Sigmoid colon (tissue), 4 donors: ENCODE data around the gene MUCL3.

ENCODE experiments used
- CTCF ChIP-seq, 4 experiments: fragments of 450-650 bp in 3 of 4; fragments of 200-600 bp in 1 of 4; IDR thresholded peaks; one replicate each; pipeline ENCODE4 v1.5.1; 2016 to 2019; ENCODE audit warnings: antibody characterized with exemption in 4 of 4, mild to moderate bottlenecking in 3 of 4, moderate library complexity in 2 of 4
- EP300 ChIP-seq, 4 donors: sonication (generic); formaldehyde crosslinking; IDR thresholded peaks; one replicate each; pipeline ENCODE4 v1.6.1; 2017; ENCODE audit warnings: antibody characterized with exemption in 4 of 4
- POLR2A ChIP-seq, 2 donors: fragments of 450-650 bp; IDR thresholded peaks; one replicate each; pipeline ENCODE4 v1.6.1; 2016; ENCODE audit warnings: antibody characterized with exemption in 2 of 2, mild to moderate bottlenecking in 2 of 2, moderate library complexity in 2 of 2
- POLR2AphosphoS5 ChIP-seq, 4 donors: sonication (generic); formaldehyde crosslinking; IDR thresholded peaks; one replicate each; pipeline ENCODE4 v1.6.1; 2017; ENCODE audit warnings: antibody characterized with exemption in 4 of 4

GRCh38 chr6:30898750-30899360, 41.9 kb upstream of the MUCL3 start:
- TF ChIP-seq CTCF (IDR thresholded peaks at IDR 0.05) = no peak
- no peak for TF ChIP-seq POLR2A (IDR thresholded peaks at IDR 0.05)
- no peak for TF ChIP-seq POLR2AphosphoS5 (IDR thresholded peaks at IDR 0.05)
- no peak for TF ChIP-seq EP300 (IDR thresholded peaks at IDR 0.05)
